GM18858 (cell line): ENCODE results near the gene MANSC1.
"Not testable (repeated sequence)": the region's sequence is repeated elsewhere in the genome, so short reads cannot be mapped to it uniquely, and the experiment has no call there.

ENCODE experiments used
- ATAC-seq: cut with Tn5 transposase; IDR thresholded peaks from one replicate; pipeline ENCODE4 v1.9.1; 2021; ENCODE audit not compliant: unreplicated experiment

The MANSC1 gene

DNA sequence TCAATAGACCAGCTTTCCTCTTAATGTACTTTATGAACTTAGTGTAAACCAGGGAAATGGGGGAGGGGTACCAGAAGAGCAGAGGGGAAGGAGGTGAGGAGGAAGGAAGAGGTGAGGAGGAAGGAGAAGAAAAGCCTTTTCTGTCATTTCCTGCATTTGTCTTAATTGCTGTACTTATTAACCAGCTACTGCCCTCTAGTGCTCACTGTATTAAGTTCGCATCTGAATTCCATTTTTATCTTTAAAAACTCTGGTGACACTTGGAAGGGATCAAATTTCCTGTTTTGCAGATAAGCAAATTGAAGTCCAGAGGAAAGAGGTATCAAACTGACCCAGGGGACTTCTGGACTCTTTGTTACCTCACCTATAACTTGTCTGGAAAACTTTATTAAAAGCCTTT lies 22.2 kb downstream of the MANSC1 start:
- no peak for ATAC-seq

DNA sequence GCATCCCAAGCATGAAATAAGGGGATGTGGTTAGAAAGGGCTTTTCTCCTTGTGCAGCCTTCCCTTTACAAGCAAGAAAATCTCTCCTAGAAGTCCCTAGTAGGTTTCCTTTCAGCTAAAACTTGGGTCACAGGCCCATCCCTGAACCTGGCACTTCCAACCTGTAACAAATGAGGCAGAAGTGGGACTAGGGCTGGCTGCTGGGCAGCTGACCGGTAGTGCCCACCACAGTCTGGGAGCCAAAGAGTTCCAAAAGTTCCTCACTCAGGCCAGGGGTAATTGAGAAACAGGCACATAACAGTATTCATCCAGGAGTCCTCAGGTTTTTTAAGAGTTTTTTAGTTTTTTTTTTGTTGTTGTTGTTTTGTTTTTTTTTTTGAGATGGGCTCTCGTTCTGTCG lies 23.8 kb downstream of the MANSC1 start:
- ATAC-seq, result no peak

DNA sequence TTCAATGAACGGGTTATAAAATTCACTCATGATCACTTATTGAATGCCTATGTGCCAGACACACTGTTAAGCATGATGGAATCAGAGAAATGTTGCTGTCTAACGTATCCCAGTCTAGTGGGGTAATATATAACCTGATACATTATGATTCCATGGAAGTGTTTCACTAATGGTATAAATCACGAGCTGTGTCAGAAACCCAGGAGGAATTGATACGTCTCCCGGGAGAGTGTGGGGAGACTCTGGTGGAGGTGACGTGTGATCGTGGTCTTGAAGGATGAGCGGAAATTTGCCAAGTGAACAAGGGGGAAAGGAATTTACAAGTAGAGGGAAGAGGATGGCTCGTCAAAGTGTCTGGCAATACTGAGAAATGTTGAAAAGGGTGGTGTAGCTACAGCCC lies 26.5 kb downstream of the MANSC1 start:
- ATAC-seq, result no peak

DNA sequence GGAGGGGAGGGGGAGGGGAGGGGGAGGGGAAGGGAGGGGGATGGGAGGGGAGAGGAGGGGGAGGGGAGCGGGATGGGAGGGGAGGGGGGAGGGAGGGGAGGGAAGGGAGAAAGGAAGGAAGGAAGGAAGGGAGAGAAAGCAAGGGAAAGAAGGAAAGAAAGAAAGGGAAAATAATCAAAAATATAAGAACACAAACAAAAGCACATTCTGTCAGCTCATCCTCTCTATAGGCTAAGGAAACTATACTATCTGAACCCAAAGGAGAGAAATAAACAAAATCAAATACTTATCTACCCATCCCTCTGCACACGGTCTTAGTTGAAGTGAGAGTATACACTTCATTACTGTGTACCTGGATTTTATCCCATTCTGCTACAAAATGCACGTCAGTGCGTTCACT lies 26.9 kb downstream of the MANSC1 start:
- no peak for ATAC-seq

DNA sequence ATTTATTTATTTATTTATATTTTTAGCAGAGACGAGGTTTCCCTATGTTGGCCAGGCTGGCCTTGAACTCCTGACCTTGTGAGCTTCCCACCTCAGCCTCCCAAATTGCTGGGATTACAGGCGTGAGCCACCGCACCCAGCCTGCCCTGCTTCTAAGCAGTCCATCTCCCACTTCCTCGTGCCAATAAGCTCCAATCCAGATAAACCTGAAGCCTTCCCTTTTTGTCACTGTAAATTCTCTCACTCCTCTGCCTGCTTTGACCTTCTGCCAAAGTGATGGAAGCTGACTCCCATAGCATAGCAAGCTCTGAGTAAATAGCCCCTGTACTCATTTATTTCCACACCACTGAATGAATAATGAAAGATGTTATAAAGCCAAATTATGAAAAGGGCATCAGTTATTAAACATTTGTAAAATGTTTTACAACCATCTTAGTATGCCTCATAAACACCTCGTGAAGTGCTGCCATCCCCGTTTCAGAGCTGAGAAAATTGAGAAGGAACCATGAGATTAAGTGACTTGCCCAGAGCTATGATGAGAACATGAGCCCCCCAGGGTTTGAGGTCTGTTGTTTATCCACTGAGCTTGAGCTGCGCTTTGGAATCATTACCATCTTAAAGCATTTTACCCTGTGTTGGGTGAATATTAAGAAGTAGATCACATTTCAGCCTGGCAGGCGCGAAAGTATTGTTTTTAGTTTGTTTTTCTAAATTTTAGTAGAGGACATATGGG lies 30.4 kb downstream of the MANSC1 start:
- no peak for ATAC-seq

DNA sequence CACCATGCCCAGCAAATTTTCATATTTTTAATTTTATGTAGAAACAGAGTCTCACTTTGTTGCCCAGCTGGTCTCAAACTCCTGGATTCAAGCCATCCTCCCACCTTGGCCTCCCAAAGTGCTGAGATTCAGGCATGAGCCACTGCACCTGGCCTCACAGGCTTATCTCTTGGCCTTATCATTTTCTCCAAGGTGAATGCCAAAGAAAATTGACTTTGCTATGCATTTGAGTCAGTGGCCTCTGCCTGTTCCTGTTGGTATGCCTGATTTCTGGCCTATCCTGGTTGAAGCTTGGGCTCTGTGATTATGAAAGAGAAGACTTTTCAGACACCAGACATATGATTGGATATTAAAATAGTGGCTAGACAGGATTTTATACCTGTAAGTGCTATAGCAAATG lies 34.2 kb downstream of the MANSC1 start:
- no peak for ATAC-seq

DNA sequence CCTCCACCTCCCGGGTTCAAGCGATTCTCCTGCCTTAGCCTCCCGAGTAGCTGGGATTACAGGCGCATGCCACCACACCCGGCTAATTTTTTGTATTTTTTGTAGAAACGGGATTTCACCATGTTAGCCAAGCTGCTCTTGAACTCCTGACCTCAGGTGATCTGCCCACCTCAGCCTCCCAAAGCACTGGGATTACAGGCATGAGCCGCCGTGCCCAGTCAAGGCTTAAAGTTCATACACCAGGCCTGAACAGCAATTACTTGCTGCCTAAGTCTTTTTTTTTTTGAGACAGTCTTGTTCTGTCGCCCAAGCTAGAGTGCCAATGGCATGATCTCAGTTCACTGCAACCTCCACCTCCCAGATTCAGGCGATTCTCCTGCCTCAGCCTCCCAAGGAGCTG lies 39.3 kb downstream of the MANSC1 start:
- ATAC-seq, result not testable (repeated sequence)

DNA sequence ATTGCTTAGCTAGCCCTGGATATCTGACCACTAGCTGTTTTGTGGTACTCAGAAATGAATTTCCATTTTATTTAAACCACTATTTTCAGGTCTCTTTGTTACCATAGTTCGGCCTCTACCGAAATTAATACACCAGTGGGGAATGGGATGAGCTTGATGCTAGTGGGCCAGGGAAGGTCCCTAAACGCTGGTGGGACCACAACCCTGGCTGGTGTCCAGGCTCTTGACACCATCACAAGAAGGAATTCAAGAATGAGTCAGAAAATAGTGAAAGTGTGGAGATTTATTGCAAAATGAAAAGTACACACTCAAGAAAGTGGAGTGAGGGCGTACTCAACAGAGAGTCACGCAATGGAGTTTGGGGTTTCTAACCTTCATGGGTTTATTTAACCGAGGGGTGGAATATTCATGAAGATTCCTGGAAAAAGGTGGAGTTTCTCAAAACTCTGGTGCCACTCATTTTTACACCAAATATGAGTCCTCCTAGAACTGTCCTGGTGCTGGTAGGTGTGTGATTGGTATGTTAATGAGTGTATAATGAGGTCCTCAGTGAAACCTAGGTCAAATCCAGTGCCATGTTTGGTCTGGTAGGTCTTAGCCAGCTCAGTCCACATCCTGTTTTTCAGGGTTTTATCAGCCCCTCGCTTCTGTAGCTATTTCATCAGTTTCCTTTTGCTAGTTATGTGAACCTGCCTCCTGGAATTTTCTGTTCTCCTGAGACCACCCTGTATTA lies 44.3 kb downstream of the MANSC1 start:
- ATAC-seq, result no peak

DNA sequence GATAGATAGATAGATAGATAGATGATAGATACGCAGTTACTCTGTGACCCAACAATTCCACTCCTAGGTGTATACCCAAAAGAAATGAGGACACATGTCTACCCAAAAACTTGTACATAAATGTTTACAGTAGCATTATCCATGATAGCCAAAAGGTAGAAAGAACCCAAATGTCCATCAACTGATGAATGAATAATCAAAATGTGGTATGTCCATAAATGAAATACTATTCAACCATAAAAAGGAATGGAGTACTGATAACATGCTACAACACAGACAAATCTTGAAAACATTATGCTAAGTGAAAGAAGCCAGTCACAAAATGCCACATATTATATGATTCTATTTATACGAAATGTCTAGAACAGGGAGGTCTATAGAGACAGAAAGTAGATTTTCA lies 47.1 kb downstream of the MANSC1 start:
- no peak for ATAC-seq

DNA sequence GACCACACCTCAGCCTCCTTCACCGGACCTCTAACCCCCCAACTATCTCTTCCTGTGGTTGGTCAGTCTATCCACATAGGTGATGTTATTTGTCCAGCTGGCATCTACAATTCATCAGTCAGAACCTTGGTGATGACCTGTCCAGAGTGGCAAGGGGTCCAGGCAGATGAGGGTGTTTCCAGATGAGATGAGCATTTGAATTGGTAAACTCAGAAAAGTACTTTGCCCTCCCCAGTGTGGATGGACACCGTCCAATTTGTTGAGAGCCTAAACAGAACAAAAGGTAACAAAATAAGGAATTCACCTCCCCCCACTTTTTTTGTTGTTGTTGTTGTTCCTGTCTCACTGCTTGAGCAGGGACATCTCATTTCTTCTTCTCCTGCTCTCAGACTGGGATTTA lies 48.9 kb downstream of the MANSC1 start:
- ATAC-seq, result no peak

DNA sequence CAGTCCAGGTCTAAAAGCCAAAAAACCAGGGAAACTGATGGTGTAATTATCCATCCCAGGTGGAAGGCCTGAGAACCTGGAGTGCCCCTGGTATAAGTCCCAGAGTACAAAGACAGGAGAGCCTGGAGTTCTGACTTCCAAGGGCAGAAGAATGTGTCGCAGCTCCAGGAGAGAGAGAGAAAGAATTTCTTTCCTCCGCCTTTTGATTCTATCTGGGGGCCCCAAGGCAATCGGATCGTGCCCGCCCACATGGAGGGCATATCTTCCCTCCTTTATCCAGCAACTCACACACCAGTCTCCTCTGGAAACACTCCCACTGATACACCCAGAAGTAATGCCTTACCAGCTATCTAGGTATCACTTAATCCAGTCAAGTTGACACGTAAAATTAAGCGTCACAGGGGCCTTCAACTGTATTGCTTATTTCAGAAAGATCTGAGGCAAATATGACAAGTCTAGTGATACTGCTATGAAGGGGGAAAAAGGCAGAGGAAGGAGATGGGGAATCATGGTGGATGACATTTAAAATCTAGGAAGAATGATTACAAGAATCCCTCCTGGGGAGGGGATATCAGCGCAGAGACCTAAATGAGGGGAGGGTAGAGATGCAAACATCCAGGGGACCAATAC lies 52.7 kb downstream of the MANSC1 start:
- no peak for ATAC-seq

DNA sequence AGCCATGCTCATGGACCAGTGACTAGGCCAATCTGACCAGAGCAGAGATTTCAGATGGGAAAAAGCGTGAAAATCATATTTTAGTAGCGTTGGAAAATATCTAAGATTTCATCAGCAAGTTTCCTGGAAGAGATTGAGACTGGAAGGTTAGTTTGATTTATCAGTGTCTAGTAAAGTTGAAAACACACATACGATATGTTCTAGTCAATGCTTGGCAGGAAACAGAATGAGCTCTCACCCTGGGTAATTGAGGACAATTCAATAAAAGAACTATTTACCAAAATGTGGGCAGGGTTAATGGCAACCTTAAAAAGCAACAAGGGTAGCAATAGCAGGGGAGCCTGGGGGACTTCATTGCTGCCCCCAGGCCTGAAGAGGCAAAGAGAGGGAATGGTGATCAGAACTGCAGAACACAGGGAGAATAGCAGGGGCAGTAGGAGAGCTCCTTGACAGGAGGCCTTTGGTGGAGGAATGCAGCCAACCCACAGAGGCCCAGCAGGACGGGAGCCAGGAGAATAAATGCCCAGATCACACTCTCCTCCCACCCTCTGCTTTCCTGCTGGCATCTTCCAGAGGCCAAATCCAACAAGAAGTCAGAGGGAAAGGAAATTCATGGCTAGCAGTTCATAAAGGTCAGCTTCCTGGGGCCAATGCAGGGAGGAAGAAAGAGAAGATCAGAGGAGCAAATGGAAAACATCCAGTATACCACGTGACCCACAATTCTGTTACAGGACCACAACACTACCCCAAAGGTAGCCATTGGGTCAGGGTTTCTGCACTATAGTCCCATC lies 55.6 kb downstream of the MANSC1 start:
- ATAC-seq, result no peak

DNA sequence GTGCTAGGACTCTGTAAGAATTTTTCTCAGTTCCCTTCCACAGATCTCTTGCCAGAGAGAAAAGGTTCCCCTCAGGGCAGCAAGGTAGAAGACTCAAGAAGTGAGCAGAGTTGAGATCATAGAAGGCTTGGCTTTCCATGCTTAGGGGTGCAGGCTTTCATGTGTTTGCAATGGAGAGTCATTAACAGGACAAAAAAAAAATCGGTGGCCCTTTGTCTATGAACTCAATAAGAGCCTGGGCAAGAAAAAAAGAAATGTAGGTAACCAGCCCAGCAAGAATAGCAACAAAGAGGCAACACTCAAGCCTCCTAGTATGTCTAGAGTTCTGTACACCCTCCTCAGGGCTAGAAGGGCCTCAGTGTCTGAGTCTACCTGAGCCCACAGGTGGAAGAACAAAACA lies 59.8 kb downstream of the MANSC1 start:
- no peak for ATAC-seq

DNA sequence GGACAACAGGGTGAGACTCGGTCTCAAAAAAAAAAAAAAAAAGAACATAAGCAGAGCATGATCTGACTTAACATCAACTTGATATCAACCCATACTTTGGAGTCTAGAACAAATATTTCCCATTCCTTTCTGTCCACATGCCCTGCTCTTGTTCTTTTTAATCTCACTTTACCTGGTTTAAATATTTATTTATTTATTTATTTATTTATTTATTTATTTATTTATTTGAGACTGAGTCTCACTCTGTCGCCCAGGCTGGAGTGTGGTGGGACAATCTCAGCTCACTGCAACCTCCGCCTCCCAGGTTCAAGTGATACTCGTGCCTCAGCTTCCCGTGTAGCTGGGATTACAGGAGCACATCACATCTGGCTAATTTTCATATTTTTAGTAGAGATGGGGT lies 63.6 kb downstream of the MANSC1 start:
- no peak for ATAC-seq

DNA sequence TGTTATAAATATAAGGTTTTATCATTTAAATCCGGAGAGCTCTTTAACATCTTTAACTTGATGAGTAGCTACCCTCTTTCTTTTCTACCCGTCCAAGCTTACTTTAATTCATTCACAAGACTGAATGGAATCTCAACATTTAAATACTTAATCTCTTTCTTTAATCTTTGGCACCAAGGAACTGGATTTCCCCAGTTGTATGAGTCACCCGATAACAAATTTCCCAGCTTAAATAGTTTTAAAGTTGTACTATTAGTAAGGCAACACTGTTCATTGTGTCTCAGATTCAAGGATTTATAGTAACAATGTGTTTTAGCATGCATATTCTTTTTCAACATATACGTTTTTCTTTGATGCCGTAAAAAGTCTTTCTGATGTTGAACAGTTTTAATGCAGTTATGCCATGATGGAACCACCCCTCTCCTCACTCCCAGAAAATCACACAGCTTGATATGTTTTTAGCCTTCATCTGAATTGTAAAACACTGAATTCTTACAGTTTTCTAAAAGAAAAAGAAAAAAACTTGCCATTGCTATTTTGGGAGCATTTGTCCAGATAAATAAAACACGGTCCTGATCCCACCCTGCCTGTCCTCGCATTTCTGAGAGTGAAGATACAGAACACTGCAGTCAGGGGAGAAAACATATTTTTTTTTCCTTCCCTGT lies 67.1 kb downstream of the MANSC1 start:
- no peak for ATAC-seq

DNA sequence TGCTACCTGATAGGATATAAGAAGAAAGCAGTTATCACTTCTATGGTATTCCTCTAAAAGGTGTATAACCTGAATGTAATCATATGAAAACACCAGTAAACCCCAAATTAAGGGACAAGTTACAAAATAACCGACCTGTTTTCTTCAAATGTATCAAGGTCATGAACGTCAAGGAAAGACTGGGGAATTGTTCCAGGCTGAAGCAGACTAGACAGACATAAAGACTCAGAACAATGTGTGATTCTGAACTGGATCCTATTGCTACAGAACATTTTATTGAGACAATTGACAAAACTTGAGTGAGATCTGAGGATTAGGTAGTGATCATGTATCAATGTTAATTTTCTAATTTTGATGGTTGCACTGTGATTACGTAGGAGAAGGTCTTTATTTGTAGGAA lies 67.8 kb downstream of the MANSC1 start:
- ATAC-seq, result no peak

DNA sequence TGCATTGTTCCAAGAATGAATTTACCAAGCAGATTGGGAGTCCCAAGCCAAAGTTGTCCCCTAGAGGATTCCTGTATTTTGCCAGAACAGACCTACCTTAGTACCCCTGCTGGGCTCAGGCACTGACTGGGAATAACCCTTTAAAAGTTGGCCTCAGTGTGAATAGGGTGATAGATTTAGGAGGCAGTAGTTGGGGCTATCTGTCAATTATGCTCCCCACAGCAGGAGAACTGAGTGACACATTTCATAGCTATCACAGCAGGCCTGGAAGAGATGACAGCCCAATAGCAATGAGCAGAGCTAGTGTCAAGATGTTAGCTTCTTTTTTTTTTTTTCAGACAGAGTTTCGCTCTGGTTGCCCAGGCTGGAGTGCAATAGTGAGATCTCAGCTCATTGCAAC lies 68.9 kb downstream of the MANSC1 start:
- no peak for ATAC-seq

DNA sequence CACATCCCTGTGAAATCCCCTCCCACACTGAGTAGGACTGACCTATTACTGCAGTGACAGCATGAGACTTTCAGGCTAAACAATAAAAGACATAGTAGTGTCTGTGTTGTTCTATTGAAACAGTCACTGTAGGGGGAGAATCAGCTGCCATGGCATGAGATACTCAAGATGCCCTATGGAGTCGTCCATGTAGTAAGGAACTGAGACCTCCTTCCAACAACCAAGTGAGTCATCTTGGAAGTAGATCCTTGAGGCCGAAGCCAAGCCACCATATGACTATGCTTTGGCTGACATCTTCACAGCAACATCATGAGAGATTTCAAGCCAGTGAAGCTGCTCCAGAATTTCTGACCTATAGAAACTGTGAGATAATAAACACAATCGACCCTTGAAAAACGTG lies 71.1 kb downstream of the MANSC1 start:
- no peak for ATAC-seq
